KOPT-K1 (cell line): ENCODE measurements around the gene COL25A1.
"Not testable (repeated sequence)": the region's sequence is repeated elsewhere in the genome, so short reads cannot be mapped to it uniquely, and the experiment has no call there.

ENCODE experiments used
- H3K27ac ChIP-seq: fragments of 200-600 bp; sonication (generic); 2 replicates; pipeline ENCODE4 v1.5.1; 2016; ENCODE audit warnings: antibody characterized with exemption, mild to moderate bottlenecking, low read depth, low read length; ENCODE audit not compliant: poor library complexity, severe bottlenecking
- H3K36me3 ChIP-seq: fragments of 200-600 bp; sonication (generic); 2 replicates; pipeline ENCODE4 v1.5.1; 2017; ENCODE audit warnings: antibody characterized with exemption, mild to moderate bottlenecking, low read length, moderate library complexity; ENCODE audit not compliant: insufficient read depth
- H3K9me3 ChIP-seq: fragments of 200-600 bp; sonication (generic); 2 replicates; pipeline ENCODE4 v1.5.1; 2017; ENCODE audit warnings: antibody characterized with exemption, low read length, mild to moderate bottlenecking; ENCODE audit not compliant: insufficient read depth, poor library complexity, severe bottlenecking

COL25A1 gene

DNA sequence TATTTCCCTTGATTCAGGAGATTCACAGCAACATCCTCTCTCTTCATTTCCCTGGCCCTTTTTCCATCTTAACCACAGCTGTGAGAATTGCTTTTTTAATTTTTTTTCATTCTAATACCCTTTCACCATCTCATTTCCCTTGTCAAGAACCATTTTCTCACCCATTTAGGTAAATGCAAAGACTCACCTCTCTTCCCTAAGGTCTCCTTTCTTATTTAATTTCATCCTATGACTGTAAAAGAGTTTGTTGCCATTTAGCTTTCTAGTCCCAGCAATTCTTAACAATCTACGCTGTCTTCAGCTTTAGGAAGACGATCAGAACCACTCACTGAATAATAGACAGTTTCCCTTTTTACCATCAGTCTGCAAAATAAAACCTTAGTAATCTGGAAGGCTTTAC, 298.5 kb downstream of the COL25A1 start:
- H3K27ac ChIP-seq, result no peak overlapping the region
- no peaks in the 10 kb centered on the region for H3K36me3 ChIP-seq
- no peaks in the 10 kb centered on the region for H3K9me3 ChIP-seq

DNA sequence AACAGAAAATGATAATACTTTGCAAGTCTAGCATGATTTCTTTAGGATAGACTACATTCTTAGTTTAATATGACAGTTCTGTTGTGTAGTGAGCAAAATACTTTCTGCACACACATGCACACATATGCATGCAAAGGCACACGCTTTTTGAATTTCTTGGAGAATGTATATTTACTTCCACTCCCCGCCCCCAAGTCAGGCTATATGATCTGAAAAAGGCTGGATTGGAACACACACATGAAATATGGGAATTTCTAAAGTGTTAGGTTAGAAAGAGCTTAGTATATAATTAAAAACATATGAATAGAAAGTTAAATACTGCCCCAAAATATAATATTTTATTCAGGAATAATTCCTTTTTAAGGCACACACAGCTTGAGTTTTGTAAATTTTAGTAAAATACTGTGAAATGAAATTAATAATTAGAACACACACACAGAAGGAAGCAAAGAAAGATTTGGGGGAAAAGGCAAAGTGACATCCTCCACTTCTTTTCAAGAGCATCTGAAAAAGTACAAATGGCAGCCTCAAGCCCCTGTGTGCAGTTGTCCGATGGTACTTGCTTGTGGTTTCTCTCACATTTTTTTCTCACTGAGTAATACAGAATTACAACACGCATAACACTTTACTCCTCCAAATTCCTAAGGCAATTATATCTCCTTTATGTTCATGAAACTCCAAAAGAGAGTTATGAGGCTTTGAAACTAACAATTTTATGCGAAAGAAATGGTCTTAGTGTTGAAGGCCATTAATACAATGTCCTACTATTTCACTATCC, 310.7 kb downstream of the COL25A1 start:
- Histone ChIP-seq H3K27ac (no peak overlapping the region), H3K36me3 (no peaks in the 10 kb centered on the region), H3K9me3 (no peaks in the 10 kb centered on the region)

DNA sequence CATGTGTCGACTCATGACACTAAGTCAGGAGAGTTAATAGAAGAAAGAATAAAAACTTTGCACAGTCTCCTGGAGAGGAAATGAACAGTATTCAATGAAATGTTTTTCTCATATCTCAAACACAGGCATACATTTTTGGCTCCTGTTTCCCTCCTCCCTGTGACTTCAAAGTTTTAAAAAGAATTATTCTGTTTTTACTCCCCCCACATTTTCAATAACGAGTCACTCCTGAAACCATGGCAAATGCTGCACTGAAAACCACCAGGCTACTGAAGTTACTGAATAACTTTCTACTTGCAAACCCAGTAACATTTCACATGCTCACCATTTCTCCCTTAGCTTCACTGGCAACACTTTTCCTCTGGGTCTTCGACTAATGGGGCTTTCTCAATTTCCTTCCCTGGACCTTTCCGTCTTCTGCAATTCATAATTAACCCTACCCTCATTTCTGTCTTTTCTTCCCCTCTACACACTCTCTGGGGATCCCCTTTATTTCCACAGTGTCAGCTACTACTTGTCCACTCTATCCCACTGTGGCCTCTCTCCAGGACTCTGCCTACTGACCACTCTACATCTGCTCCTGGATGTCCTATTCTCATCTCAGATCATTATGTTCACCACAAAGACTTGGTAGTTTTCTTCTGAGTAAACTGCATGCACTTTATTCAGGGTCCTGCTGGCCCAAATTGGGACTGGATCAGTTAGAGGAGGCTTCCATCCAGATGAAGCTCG, 313.8 kb downstream of the COL25A1 start:
- no peaks in the 10 kb centered on the region for H3K36me3 ChIP-seq
- H3K27ac ChIP-seq, result no peak overlapping the region
- H3K9me3 ChIP-seq, result no peaks in the 10 kb centered on the region

DNA sequence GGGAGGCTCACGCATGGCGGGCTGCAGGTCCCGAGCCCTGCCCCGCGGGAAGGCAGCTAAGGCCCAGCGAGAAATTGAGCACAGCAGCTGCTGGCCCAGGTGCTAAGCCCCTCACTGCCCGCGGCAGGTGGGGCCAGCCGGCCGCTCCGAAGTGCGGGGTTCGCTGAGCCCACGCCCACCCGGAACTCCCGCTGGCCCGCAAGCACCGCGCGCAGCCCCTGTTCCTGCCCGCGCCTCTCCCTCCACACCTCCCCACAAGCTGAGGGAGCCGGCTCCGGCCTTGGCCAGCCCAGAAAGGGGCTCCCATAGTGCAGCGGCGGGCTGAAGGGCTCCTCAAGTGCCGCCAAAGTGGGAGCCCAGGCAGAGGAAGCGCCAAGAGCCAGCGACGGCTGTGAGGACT, 318.0 kb downstream of the COL25A1 start:
- not testable (repeated sequence) for H3K36me3 ChIP-seq, H3K27ac ChIP-seq, H3K9me3 ChIP-seq

DNA sequence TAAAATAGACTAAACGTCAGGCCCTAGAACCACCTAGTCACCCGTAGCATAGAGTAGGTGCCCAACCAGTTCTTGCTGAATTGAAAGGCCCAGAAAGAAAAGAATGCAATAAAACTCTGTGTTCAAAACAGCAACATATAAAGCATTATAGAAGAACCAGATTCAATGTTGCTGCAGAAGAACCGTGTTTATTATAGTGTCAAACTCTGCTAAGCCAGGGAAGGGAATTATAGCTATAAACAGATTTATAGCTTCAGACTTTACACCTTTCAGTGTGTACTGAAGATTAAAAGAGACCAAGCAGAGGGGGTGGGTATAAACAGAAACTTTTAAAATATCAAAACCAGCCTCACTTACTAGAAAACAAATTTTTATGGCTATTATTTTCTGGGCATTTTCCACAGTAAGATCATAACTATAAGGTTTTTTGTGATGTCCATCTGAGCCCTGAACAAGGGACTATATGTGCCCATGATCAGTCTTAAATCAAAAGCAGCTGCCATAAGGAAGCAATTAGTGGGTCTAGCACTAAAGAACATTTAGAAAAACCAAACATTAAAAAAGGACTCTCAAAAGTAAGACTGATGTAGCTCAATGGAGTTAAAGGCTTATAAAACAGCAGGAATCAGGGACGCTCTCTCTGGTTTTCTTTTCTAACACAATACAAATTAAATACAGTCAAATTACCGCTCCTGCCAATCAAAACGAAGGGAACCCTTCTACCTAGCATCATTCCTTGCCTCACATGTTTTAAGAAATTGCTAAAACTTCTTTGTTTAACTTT, 319.9 kb downstream of the COL25A1 start:
- Histone ChIP-seq H3K27ac (no peak overlapping the region), H3K36me3 (no peaks in the 10 kb centered on the region), H3K9me3 (no peaks in the 10 kb centered on the region)

DNA sequence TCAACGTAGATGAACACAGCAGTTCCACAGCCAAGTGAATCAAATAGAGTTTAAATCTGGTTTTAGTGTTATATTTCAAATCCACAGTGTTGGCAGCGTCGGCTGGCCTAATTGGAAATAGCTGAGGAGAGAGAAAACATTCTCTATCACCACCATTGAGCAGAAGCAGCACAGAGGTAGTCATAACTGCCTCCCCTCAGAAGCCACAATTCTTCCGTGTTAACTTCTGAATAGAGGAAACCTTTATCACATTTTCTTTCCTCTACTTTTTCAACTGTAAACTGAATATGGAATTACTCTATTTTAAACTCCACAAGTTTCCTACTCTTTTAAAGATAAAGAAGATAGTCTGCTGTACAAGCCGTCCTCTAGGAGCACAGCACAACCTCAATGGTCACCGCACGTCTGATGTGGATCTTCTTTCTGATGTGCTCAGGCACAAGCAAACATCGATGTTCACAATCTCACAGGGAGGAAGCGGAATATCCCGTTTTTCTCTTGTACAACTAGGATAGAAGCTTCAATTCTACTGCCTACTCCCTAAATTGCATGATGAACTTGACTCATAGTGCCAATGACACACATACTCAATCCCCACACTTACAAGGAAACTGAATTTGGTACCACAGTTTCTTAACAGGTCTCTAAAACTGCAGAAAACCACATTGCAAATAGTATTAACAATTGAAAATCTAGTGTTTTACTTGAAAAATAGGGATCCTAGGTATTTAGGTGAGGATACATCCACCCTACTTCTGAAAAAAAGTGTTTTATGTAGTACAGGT, 321.8 kb downstream of the COL25A1 start:
- Histone ChIP-seq H3K36me3 (no peaks in the 10 kb centered on the region), H3K27ac (peak overlapping the region; percentile 2)

DNA sequence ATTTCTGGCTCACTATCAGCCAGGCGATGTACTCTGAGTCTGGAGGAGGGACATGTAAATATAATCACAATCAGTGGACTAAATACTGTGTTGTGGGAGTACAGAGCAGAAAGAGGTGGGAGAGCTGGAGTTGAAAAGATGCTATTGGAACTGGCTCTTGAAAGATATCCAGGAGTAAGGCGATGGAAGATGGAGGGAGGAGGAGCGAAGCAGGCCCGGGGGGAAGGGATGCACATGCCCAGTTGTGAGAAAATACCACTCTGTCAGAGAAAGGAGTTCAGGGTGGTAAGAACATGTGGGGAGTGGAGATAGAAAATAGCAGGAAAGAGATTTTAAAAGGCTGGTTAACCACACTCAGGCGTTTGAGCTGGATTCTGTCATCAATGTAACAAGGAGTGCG, 322.7 kb downstream of the COL25A1 start:
- H3K27ac ChIP-seq, result no peak overlapping the region

More for the DNA sequence above, 321.8 kb downstream of the COL25A1 start:
- H3K9me3 ChIP-seq, result no peaks in the 10 kb centered on the region

DNA sequence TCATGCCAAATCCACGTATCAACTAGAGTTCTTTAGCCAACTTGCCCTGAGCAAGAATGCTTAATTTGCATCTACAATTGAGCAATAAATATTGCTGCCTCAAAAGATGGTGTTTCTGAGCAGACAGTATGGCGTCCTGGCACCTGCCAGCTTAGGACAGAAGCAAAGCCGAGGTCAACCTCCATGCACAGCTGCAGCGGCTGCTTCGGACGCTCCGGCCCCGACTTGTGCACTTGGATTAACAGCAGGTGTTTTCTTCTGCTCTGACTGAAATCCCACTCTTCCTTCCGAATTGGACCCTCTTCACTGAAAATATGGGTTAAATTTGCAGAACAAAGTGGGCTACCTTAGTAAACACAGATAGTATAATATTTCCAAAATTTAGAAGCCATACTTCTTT, 324.4 kb downstream of the COL25A1 start:
- H3K27ac ChIP-seq, result no peak overlapping the region
- H3K9me3 ChIP-seq, result no peaks in the 10 kb centered on the region
- H3K36me3 ChIP-seq, result no peaks in the 10 kb centered on the region

More for the DNA sequence above, 322.7 kb downstream of the COL25A1 start:
- Histone ChIP-seq H3K36me3 (no peaks in the 10 kb centered on the region), H3K9me3 (no peaks in the 10 kb centered on the region)

DNA sequence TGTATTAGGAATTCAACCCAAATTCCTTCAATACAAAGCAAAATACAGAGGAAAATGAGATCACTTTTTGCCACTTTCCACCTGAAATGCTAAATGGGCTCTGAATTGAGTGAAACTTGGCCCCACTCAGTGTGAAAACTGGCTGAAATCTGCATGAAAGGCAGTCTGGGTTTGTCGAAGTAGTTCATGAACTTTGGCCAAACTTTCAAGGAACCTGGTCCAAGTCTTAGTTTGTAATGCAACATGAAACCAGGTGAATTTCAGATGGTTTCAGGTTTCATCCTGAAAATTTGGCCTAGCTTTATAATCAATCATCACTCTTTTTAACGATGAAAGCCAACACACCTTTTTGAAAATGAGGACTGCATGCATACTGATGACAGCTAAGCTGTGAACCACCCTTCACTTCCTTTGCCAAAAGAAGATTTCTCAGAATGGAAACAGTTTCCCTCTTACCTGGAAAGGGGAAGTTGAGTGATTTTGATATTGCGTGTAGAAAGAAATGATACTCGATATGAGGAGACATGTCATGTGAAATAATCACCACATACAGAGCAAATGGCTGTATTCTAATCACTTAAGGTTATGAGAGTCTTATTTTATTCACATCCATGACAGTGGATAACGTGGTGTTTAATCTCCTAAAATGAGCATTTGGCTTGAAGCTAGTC, 329.7 kb downstream of the COL25A1 start:
- Histone ChIP-seq H3K36me3 (no peaks in the 10 kb centered on the region), H3K27ac (no peak overlapping the region), H3K9me3 (no peaks in the 10 kb centered on the region)

DNA sequence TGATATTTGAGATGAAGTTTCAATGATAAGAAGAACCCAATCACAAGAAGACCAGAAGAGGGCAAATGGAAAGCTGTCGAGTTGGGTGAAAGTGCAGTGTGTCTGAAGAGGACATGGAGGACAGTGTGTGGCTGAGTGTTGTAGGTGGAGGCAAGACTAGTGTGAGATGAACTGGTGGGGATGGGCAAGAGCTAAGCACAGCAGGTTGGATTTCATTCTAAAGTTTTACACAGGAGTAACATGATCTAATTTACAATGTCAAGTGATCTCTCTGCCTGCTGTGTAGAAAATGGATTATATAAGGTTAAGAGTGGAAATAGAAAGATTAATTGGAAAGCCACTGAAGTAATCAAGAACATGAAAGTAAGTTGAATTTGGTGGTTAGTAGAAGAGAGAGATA, 331.0 kb downstream of the COL25A1 start:
- H3K27ac ChIP-seq, result no peak overlapping the region
- no peaks in the 10 kb centered on the region for H3K9me3 ChIP-seq
- H3K36me3 ChIP-seq, result no peaks in the 10 kb centered on the region

DNA sequence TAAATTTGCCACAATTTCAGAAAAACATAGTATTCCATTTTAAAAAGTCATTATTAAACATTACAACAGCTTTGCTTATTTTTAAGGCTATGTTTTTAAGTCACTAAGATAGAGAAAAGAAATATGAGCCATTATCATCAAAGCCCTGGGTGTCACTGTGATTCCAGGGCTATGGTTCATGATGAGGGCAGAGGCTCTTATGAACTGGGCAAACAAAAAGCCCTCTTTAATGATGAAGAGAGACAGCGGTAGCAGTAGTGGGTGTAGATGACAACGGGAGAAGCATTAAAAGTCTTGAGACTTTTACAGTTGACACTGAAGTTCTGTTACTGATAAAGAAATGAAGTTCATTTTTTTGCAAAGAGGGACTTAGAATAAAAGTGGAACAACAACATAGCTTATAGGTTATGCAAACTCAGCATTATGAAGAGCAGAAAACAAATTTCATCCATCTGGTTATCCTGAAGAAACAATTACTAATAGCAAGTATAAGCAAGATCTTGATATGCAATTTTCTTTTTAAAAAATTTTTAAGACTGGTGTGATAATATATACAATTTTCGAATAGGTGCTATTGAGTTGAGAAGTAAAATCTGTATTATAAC, 336.9 kb downstream of the COL25A1 start:
- no peaks in the 10 kb centered on the region for H3K36me3 ChIP-seq
- H3K9me3 ChIP-seq, result no peaks in the 10 kb centered on the region
- no peak overlapping the region for H3K27ac ChIP-seq

DNA sequence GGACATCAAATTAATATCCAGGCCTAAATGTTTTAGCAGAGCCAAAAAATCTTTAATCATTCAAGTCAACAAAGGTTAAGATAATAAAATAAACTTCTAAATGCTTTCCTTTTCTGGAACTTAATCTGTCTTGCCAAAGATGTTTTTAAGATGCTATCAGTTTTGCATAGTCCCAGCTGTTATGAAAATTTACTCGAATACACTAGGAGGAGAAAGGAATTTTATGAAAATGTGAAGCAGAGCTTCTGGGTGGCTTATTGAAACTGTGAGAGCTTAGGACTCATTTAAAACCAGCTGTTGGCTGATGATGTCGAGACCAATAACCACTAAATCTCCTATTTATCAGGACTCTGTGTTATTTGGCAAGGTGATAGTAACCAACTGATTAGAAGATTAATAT, 337.4 kb downstream of the COL25A1 start:
- no peaks in the 10 kb centered on the region for H3K9me3 ChIP-seq
- H3K36me3 ChIP-seq, result no peaks in the 10 kb centered on the region
- H3K27ac ChIP-seq, result no peak overlapping the region

DNA sequence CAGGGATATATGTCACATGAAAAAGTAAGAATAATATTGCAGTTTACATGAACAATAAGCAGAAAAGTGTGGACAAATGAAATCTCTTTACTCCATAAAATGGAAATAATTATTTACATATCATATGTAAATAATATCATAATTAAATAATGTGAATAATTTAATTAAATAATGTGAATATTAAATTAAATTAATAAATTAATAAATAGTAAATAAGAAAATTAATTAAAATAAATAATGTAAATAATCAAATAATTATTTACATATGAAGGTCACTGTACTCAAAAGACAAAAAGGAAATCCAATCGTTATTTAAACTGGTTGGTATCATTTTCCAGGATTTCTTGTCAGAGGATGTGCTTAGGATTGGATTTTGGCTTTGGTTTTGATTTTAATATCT, 338.5 kb downstream of the COL25A1 start:
- Histone ChIP-seq H3K36me3 (no peaks in the 10 kb centered on the region), H3K27ac (no peak overlapping the region), H3K9me3 (no peaks in the 10 kb centered on the region)

DNA sequence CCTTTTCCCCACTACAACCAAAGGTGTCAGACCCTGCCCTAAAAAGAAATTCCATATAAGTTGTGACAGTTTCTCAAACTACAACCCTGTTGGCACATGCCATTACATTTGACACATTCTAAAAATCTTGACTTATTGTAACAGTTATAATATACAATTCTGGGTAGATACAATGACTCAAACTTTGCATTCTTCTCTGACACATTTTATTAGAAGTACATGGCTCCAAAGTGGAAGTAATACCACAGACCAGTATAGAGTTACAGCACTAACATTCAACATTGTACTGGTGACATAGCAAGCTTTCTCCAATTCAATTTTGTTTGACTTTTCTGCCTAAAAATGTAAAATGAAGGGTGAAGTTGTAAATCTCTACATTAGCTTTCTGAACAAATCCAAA, 343.0 kb downstream of the COL25A1 start:
- no peaks in the 10 kb centered on the region for H3K36me3 ChIP-seq
- H3K27ac ChIP-seq, result no peak overlapping the region

More for the DNA sequence above, 343.0 kb downstream of the COL25A1 start:
- no peaks in the 10 kb centered on the region for H3K9me3 ChIP-seq
